IMR-90 (cell line): ENCODE measurements around the gene CARMIL1. TPM values are rescaled to one million over a fixed set of nuclear protein-coding genes. Genes with fewer than 3 reads are reported as not detected.

Source experiments
- ATAC-seq: fragments of 200-7000 bp; cut with Tn5 transposase; 2 replicates; pipeline ENCODE4 v1.9.1; 2020; ENCODE audit warnings: low read depth, mild to moderate bottlenecking, moderate library complexity
- BruUV-seq: library from RNA; stranded (reverse); fragments of 400-500 nt; replicated peaks from 2 replicates; lab custom pipeline; 2021; lab: Mats Ljungman, UMichigan
- CTCF ChIA-PET: fragments of 300-600 bp; formaldehyde crosslinking; extraction: SDS; loops from one replicate; lab custom pipeline; 2021; ENCODE audit warnings: antibody characterized with exemption; lab: Yijun Ruan, JAX
- POLR2A ChIA-PET: fragments of 300-600 bp; sonication (Branson Sonifier 250); formaldehyde crosslinking; loops from one replicate; lab custom pipeline; 2022; ENCODE audit warnings: antibody characterized with exemption; ENCODE audit not compliant: unreplicated experiment; lab: Charles Lee
- DNase-seq: peaks from one replicate; pipeline ENCODE4 v3.0.0; 2013
- H2AFZ ChIP-seq: replicated peaks from 2 replicates; pipeline ENCODE3; 2013; ENCODE audit warnings: low read length, mild to moderate bottlenecking; ENCODE audit not compliant: poor library complexity
- H2AK5ac ChIP-seq: 2 replicates; pipeline ENCODE4 v1.6.1; 2013; ENCODE audit warnings: low read depth, low read length, inconsistent platforms
- H2AK9ac ChIP-seq: replicated peaks from 2 replicates; pipeline ENCODE3; 2013; ENCODE audit warnings: mild to moderate bottlenecking, low read depth, low read length, moderate library complexity; ENCODE audit not compliant: poor library complexity
- H2BK120ac ChIP-seq: 2 replicates; pipeline ENCODE4 v1.6.1; 2013; ENCODE audit warnings: low read depth, low read length, inconsistent platforms
- H2BK15ac ChIP-seq: 3 replicates; pipeline ENCODE4 v1.6.1; 2013; ENCODE audit warnings: low read depth, low read length, inconsistent platforms
- H2BK20ac ChIP-seq: 2 replicates; pipeline ENCODE4 v1.6.1; 2013; ENCODE audit warnings: low read depth, mild to moderate bottlenecking, inconsistent platforms, low read length, moderate library complexity
- H2BK5ac ChIP-seq: 2 replicates; pipeline ENCODE4 v1.6.1; 2013; ENCODE audit warnings: mild to moderate bottlenecking, low read depth, low read length, inconsistent platforms; ENCODE audit not compliant: poor library complexity, severe bottlenecking
- H3K14ac ChIP-seq: replicated peaks from 2 replicates; pipeline ENCODE4 v1.6.1; 2013; ENCODE audit warnings: low read depth, low read length, inconsistent platforms
- H3K18ac ChIP-seq: 2 replicates; pipeline ENCODE4 v1.6.1; 2013; ENCODE audit warnings: low read depth, low read length, control low read depth
- H3K23ac ChIP-seq: 2 replicates; pipeline ENCODE4 v1.6.1; 2013; ENCODE audit warnings: low read depth, low read length, inconsistent platforms
- H3K27ac ChIP-seq: 2 replicates; pipeline ENCODE4 v1.5.1; 2013; ENCODE audit warnings: mild to moderate bottlenecking, control low read depth, low read length; ENCODE audit not compliant: insufficient read depth
- H3K27me3 ChIP-seq: 2 replicates; pipeline ENCODE4 v1.6.1; 2013; ENCODE audit warnings: low read length; ENCODE audit not compliant: control insufficient read depth, insufficient read depth
- H3K36me3 ChIP-seq: 2 replicates; pipeline ENCODE4 v1.6.1; 2013; ENCODE audit warnings: low read length, mixed read lengths; ENCODE audit not compliant: control insufficient read depth, insufficient read depth
- H3K4ac ChIP-seq: 2 replicates; pipeline ENCODE4 v1.6.1; 2013; ENCODE audit warnings: low read depth, low read length, inconsistent platforms
- H3K4me1 ChIP-seq: 2 replicates; pipeline ENCODE4 v1.6.1; 2013; ENCODE audit warnings: low read length, mixed read lengths; ENCODE audit not compliant: control insufficient read depth, insufficient read depth
- H3K4me2 ChIP-seq: 2 replicates; pipeline ENCODE4 v1.6.1; 2013; ENCODE audit warnings: low read depth, mild to moderate bottlenecking, control low read depth, low read length, moderate library complexity
- H3K4me3 ChIP-seq: 2 replicates; pipeline ENCODE4 v1.5.1; 2013; ENCODE audit warnings: low read depth, mild to moderate bottlenecking, control low read depth, low read length, moderate library complexity; ENCODE audit not compliant: insufficient read depth
- H3K56ac ChIP-seq: 2 replicates; pipeline ENCODE4 v1.6.1; 2013; ENCODE audit warnings: low read length, inconsistent platforms; ENCODE audit not compliant: insufficient read depth; ENCODE audit errors: extremely low read depth
- H3K79me1 ChIP-seq, 2 experiments: 2 replicates each; pipeline ENCODE4 v1.6.1; 2013; ENCODE audit warnings: low read length in 2 of 2, inconsistent platforms in 1 of 2, low read depth in 1 of 2
- H3K9ac ChIP-seq: 2 replicates; pipeline ENCODE4 v1.6.1; 2013; ENCODE audit warnings: low read depth, low read length, control low read depth
- H3K9me1 ChIP-seq: 2 replicates; pipeline ENCODE4 v1.6.1; 2013; ENCODE audit warnings: low read length, inconsistent platforms; ENCODE audit not compliant: insufficient read depth
- H3K9me3 ChIP-seq: 2 replicates; pipeline ENCODE4 v1.6.1; 2013; ENCODE audit warnings: low read length; ENCODE audit not compliant: control insufficient read depth, insufficient read depth
- H4K20me1 ChIP-seq: 2 replicates; pipeline ENCODE4 v1.6.1; 2013; ENCODE audit warnings: low read length, inconsistent platforms; ENCODE audit not compliant: insufficient read depth
- H4K5ac ChIP-seq: 2 replicates; pipeline ENCODE4 v1.6.1; 2013; ENCODE audit warnings: mild to moderate bottlenecking, low read depth, low read length, control low read depth
- H4K8ac ChIP-seq, 2 experiments: 2 replicates each; pipeline ENCODE4 v1.6.1; 2013; ENCODE audit warnings: low read depth in 2 of 2, low read length in 2 of 2, control low read depth in 1 of 2, inconsistent platforms in 1 of 2
- H4K91ac ChIP-seq: 2 replicates; pipeline ENCODE4 v1.6.1; 2013; ENCODE audit warnings: low read depth, low read length, inconsistent platforms; ENCODE audit not compliant: insufficient read depth
- BHLHE40 ChIP-seq: fragments of 150-350 bp; IDR thresholded peaks from 2 replicates; pipeline ENCODE4 v1.6.1; 2016; ENCODE audit warnings: mild to moderate bottlenecking, low read depth, low read length
- CEBPB ChIP-seq: IDR thresholded peaks from 2 replicates; pipeline ENCODE4 v1.6.1; 2012; ENCODE audit warnings: low read depth, low read length, improper control_type of control experiment
- CHD1 ChIP-seq: IDR thresholded peaks from 2 replicates; pipeline ENCODE4 v1.6.1; 2012; ENCODE audit warnings: low read depth, low read length, improper control_type of control experiment
- ELK1 ChIP-seq: fragments of 150-350 bp; IDR thresholded peaks from 2 replicates; pipeline ENCODE4 v1.6.1; 2016; ENCODE audit warnings: low read depth, mild to moderate bottlenecking, low read length, moderate library complexity, borderline replicate concordance
- FOS ChIP-seq: fragments of 150-350 bp; IDR thresholded peaks from 2 replicates; pipeline ENCODE4 v1.6.1; 2016; ENCODE audit warnings: low read depth, low read length
- MAFK ChIP-seq: IDR thresholded peaks from 2 replicates; pipeline ENCODE4 v1.6.1; 2012; ENCODE audit warnings: low read depth, low read length, improper control_type of control experiment
- MAZ ChIP-seq: IDR thresholded peaks from 2 replicates; pipeline ENCODE4 v1.6.1; 2012; ENCODE audit warnings: low read depth, mild to moderate bottlenecking, low read length, improper control_type of control experiment, moderate library complexity, borderline replicate concordance
- MXI1 ChIP-seq: IDR thresholded peaks from 2 replicates; pipeline ENCODE4 v1.6.1; 2012; ENCODE audit warnings: low read depth, mild to moderate bottlenecking, low read length, moderate library complexity, borderline replicate concordance
- NFE2L2 ChIP-seq: fragments of 150-350 bp; IDR thresholded peaks from 2 replicates; pipeline ENCODE4 v1.6.1; 2016; ENCODE audit warnings: low read depth, mild to moderate bottlenecking, low read length
- RAD21 ChIP-seq: IDR thresholded peaks from 2 replicates; pipeline ENCODE4 v1.6.1; 2012; ENCODE audit warnings: low read length, improper control_type of control experiment
- RCOR1 ChIP-seq: IDR thresholded peaks from 2 replicates; pipeline ENCODE4 v1.6.1; 2012; ENCODE audit warnings: mild to moderate bottlenecking, low read length, improper control_type of control experiment; ENCODE audit not compliant: insufficient replicate concordance
- RFX5 ChIP-seq: IDR thresholded peaks from 2 replicates; pipeline ENCODE4 v1.8.0; 2012; ENCODE audit warnings: low read depth, mild to moderate bottlenecking, low read length, moderate library complexity
- SMC3 ChIP-seq: fragments of 150-350 bp; IDR thresholded peaks from 2 replicates; pipeline ENCODE4 v1.6.1; 2016; ENCODE audit warnings: low read depth, mild to moderate bottlenecking, antibody characterized with exemption, low read length, moderate library complexity
- WGBS, 2 experiments: methylation state at CpG; one replicate each; pipeline versions ENCODE4 v1.1.5 to v1.1.7; 2013; ENCODE audit warnings: missing lambda C conversion rate in 2 of 2; ENCODE audit not compliant: insufficient read length in 1 of 2; ENCODE audit errors: extremely low coverage in 2 of 2; 5-methylcytosine and 5-hydroxymethylcytosine counted together
- dilution Hi-C: fragments of 300-500 bp; cut with HindIII; formaldehyde crosslinking; loops from one replicate; pipeline ENCODE4 v1.14.3; 2018; ENCODE audit warnings: low sequenced_read_pairs; ENCODE audit not compliant: unreplicated experiment
- in situ Hi-C: fragments of 300-500 bp; cut with MboI; formaldehyde crosslinking; loops from 3 replicates; pipeline ENCODE4 v1.14.3; 2019; ENCODE audit warnings: low sequenced_read_pairs, inconsistent platforms, mixed read lengths
- intact Hi-C: fragments of 100-400 bp; cut with micrococcal nuclease; formaldehyde crosslinking; loops from 2 replicates; pipeline ENCODE4 v1.10.0; 2022
- polyA plus RNA-seq, 3 experiments: library from polyadenylated mRNA; depleted of rRNA; stranded (reverse); fragments of >200 nt; gene quantifications; 2 replicates each; pipeline ENCODE4 v1.2.3, GENCODE V29; 2012; ENCODE audit warnings: low replicate concordance in 1 of 3
- total RNA-seq: library from RNA; depleted of rRNA; stranded (reverse); fragments of >200 nt; gene quantifications from 2 replicates; pipeline ENCODE4 v1.2.3, GENCODE V29; 2012
- TF ChIP-seq, protein P1 (sequence below): fragments of 150-350 bp; IDR thresholded peaks from 2 replicates; pipeline ENCODE4 v1.6.1; 2017; ENCODE audit warnings: mild to moderate bottlenecking, antibody characterized with exemption, low read length, low read depth
- TF ChIP-seq, protein P2 (sequence below): conservative IDR thresholded peaks from 2 replicates; pipeline ENCODE4 v1.5.1; 2012; ENCODE audit warnings: mild to moderate bottlenecking, low read depth, low read length, improper control_type of control experiment

Gene CARMIL1
- total and polyA plus RNA-seq, 2 of the 4 experiments (the other 2 are of a cell fraction) = 1.3 to 2.9 TPM

DNA sequence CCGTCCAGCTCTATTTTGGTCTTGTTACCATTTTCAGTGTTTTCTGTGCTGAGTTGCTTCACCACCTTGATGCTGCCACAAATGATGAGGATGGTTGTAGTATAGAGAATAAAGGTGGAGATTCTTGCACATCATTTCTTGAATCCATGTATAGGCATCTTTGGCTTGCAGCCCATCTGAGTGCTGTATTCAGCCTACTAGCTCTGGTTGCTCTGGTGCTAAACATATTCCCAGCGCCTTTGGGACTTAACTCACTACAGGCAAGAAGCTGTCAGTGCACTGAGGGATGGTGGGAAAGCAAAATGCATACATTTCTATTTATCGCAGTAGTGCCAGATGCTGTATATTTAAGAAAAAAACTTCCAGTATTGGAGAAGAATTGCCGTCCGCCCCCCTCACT is 86.0 kb downstream of the CARMIL1 start:
- BruUV-seq = no TSS peak
- Histone ChIP-seq H4K5ac (no peak overlapping the region), H3K14ac (no peak overlapping the region), H3K18ac (no peak overlapping the region), H3K56ac (no peak overlapping the region), H4K20me1 (no peaks in the 10 kb centered on the region), H3K79me1 (no peaks in the 10 kb centered on the region), H3K4me2 (no peak overlapping the region), H2BK20ac (no peak overlapping the region), H3K27me3 (no peaks in the 10 kb centered on the region), H4K8ac (no peak overlapping the region), H3K4ac (no peak overlapping the region), H2AK5ac (no peak overlapping the region), H3K9ac (no peak overlapping the region), H3K4me1 (peaks cover 2% of the 10 kb centered on the region; the same call in 1 of the 2 replicates), H3K4me3 (no peak overlapping the region), H3K9me1 (no peaks in the 10 kb centered on the region; the same call in 1 of the 2 replicates), H4K91ac (no peak overlapping the region), H3K36me3 (no peaks in the 10 kb centered on the region), H2BK5ac (no peak overlapping the region), H2BK120ac (no peak overlapping the region), H3K23ac (no peak overlapping the region), H3K27ac (no peak overlapping the region), H2BK15ac (no peak overlapping the region), H2AFZ (no peak overlapping the region), H2AK9ac (no peak overlapping the region), H3K9me3 (no peaks in the 10 kb centered on the region)
- POLR2A ChIA-PET = no interaction called here
- ATAC-seq (no peak), DNase-seq (no peak)
- CTCF ChIA-PET = no interaction called here
- dilution Hi-C loops = no loop called here
- TF ChIP-seq RCOR1 (no peak), CHD1 (no peak), RAD21 (no peak), MXI1 (no peak), CEBPB (no peak), MAFK (no peak), FOS (no peak), RFX5 (no peak), NFE2L2 (no peak), BHLHE40 (no peak), MAZ (no peak), ELK1 (no peak), SMC3 (no peak)
- TF ChIP-seq, protein P1, sequence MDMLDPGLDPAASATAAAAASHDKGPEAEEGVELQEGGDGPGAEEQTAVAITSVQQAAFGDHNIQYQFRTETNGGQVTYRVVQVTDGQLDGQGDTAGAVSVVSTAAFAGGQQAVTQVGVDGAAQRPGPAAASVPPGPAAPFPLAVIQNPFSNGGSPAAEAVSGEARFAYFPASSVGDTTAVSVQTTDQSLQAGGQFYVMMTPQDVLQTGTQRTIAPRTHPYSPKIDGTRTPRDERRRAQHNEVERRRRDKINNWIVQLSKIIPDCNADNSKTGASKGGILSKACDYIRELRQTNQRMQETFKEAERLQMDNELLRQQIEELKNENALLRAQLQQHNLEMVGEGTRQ = no peak
- TF ChIP-seq, protein P2, sequence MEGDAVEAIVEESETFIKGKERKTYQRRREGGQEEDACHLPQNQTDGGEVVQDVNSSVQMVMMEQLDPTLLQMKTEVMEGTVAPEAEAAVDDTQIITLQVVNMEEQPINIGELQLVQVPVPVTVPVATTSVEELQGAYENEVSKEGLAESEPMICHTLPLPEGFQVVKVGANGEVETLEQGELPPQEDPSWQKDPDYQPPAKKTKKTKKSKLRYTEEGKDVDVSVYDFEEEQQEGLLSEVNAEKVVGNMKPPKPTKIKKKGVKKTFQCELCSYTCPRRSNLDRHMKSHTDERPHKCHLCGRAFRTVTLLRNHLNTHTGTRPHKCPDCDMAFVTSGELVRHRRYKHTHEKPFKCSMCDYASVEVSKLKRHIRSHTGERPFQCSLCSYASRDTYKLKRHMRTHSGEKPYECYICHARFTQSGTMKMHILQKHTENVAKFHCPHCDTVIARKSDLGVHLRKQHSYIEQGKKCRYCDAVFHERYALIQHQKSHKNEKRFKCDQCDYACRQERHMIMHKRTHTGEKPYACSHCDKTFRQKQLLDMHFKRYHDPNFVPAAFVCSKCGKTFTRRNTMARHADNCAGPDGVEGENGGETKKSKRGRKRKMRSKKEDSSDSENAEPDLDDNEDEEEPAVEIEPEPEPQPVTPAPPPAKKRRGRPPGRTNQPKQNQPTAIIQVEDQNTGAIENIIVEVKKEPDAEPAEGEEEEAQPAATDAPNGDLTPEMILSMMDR = no peak
- intact Hi-C loops = loop anchor here (5.0 kb wide), 1 partner anchor 63 kb away; no protein-coding TSS in a partner anchor
- in situ Hi-C loops = no loop called here
- WGBS, 2 experiments = no CpG with 5 or more reads among the region's 5 CpGs
